Dermis microvascular lymphatic vessel endothelial cell (primary cell): ENCODE measurements around the gene IVD. TPM values are rescaled to one million over a fixed set of nuclear protein-coding genes. Genes with fewer than 3 reads are reported as not detected.

Source experiments
- DNase-seq, 2 donors: peaks; one replicate each; pipeline versions ENCODE4 v3.0.0 to v3.0.0-alpha.2; 2010; ENCODE audit warnings: low read depth in 2 of 2
- total RNA-seq: library from RNA; depleted of rRNA; stranded (reverse); fragments of >200 nt; gene quantifications from 2 replicates; pipeline ENCODE4 v1.2.1, GENCODE V29; 2014

Gene IVD
- total RNA-seq, 1 donor from 2014 or later, result 30.3 TPM

DNA sequence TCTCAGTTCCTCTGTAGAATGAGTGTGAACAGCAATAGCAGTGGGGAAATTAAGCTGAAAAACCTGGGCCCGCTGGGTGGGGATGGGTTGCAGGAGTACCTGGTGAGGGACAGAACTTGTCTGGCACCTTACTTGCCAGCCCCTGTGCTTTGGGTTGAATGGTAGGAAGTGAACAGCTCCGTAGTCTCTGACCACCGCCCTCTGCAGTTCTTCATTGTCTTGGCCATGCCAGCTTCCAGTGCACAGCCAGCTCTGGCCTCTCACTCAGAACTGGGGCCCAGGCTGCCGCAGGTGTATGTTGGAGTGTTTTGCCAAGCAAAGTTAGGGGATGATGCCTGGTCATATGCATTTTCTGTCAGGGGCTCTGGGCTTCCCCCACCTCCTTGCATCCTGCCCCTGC is 51.1 kb downstream of the IVD start:
- DNase-seq, result no peak

GRCh38 chr15:40458495-40459371 is 53.1 kb downstream of the IVD start:
- DNase-seq, result no peak

DNA sequence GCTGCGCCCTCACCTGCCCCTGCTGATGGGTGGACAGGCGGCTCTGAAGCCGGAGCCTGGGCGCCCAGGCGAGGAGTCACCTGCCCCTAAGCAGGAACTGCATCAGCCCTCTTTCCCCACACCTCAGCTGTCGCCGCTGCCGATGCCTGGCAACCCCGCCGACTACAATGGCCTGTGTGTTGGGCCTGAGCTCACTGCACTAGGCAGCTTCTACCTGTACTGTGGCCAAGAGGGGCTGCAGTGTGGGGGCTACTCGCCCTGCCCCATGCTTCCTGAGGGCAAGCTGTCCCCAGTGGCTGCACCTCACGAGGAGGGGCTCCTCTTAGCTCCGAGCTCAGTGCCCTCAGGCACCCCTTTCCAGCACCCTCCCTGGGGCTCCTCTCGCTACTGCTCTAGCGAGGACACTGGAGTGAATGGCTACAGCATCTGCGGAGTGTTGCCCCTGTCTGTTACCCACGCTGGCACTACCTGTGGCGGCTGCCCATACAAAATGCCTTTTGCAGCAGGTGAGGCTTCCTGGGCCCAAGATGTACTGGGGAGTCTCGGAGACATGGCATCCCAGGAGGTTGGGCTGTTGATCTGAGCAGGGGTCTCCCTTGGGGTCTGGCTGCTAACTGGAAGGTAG is 53.9 kb downstream of the IVD start:
- no peak for DNase-seq

GRCh38 chr15:40460404-40460803 is 54.8 kb downstream of the IVD start:
- DNase-seq, result no peak

DNA sequence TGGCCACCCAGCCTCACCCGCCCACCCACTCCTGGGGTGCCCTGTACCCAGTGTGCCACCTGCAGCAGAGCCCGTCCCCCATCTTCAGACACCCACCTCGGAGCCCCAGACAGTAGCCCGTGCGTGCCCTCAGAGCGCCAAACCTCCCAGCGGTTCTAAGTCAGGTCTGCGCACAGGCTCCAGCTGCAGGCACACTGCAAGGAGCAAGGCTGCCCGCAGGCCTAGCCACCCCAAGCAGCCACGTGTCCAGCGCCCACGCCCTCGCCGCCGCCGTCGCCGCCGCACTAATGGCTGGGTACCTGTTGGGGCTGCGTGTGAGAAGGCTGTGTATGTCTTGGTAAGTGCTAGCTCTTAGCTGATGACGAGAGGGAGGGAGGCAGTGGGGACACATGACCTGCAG is 56.4 kb downstream of the IVD start:
- no peak for DNase-seq

GRCh38 chr15:40463279-40463678 is 57.7 kb downstream of the IVD start:
- no peak for DNase-seq

GRCh38 chr15:40463886-40464545 is 58.4 kb downstream of the IVD start:
- no peak for DNase-seq

- no peak for DNase-seq
These were observed 59.1 kb downstream of the IVD start for GRCh38 chr15:40464595-40465185.

GRCh38 chr15:40465939-40466338 is 60.3 kb downstream of the IVD start:
- DNase-seq, result no peak

DNA sequence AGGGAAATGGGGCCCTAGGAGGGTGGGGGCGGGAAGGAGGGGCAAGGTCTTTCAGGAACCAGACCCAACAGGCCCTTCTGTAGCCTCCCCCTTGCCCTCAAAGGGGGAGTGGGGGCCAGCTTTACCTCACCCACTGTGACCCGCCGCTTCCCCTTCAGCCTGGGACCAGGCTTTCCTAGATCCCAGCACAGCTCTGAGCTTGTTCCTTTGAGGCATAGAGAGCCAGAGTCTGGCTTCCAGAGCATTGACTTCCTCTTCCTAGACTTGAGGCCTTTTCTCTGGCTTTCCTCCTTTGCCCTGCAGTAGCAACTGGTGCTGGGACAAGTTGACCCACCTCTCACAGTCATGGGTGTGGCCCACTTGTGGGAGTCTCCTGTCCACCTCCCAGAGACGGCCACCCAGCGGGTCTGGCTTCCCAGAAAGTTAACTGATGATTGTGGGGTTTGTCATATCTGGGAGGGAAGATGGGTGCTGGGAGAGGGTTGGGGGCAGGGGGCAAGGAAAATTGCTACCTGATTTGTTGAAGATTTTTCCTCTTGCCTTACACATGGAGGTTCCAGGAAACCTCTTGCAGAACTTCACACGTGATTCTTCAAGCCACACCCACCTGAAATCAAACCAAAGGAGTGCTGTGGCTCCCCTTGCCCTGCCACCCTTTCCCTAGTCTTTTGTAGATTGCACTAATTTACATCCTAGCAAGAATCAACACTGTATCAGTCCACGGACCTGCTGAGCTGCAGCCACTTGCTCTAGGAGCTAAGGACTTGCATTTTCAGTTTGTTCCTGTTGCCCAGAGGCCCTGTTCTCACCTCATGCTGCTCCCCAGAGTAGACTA is 61.0 kb downstream of the IVD start:
- no peak for DNase-seq

DNA sequence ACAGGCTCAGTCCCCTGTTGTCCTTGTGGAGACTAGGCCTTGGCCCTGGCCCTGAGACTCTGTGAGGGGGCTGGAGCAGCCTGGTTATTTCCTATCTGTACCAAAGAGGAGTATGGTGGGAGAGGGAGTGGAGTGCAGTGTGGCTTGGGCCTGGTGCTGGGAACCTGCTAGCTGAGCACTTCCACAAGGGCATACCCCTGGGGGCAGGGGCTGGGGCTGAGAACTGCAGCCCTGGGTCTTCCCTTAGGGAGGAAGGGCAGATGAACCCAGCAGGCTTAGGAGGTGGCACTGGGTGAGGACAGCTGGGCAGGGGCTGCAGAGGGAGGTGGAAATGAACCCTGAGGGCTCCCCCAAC is 61.6 kb downstream of the IVD start:
- no peak for DNase-seq

DNA sequence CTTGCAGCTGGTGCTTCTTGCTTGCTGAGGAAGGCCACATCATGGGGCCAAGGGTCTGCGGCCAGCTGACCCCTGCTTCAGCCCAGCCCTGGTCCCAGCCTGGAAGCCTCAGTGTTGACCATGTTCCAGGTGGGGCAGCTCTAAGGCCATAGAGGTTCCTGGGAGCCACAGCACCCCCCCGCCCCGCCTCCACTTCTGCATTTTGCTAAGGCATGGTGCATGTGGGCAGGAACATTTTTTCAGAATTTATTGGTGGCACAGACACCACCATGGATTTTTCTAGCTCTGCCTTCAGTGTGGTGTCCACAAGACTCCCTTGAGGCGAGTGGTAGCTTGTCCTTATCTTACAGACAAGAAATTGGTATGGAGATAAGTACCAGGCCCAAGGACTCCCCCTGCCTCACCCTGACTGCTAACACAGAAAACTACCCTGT is 63.3 kb downstream of the IVD start:
- no peak for DNase-seq

DNA sequence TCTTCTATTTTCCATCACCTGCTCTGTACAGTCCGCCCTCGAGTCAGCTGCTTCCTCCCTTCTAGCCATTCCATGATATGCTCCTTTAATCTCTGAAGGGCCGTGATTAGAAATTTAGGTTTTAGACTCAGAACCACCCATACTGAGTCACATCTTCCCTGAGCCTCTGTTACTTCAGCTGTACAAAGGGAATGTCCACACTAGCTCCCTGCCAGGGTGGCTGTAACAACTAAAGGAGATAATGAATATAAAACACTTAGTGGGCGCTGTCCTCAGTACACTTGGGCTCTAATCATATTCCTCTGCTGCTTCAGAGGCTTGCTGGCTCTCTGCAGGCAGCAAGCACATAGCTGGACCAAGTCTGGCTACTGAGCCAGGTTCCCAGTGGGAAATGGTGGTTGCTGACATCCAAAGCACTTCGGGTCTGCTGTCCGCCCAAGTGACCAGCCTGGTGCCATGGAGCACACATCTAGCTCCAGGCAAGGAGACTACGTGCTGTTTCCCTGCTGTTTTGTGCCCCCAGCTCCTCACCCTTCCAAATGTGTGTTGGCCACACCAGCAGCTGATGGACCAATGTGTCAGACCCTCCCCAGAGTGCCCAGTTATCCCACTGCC is 64.3 kb downstream of the IVD start:
- no peak for DNase-seq

- DNase-seq, result peak; percentile 48 to 54
These were observed 65.0 kb downstream of the IVD start, which contains the start of gene CHST14 for GRCh38 chr15:40470423-40471104. Gene CHST14 (plus strand): TSS chr15:40470984. CDS start chr15:40471214, 230 bp downstream.

Other genes with a start within 250 kb of the IVD start
- 8.5 and 20.2 TPM in 2 replicates for gene BUB1B, start 244.7 kb upstream of the IVD start, total RNA-seq
- gene PAK6, start 166.7 kb upstream of the IVD start, total RNA-seq, result not detected in 2 replicates
- gene ANKRD63, start 122.7 kb upstream of the IVD start, total RNA-seq, result not detected in 2 replicates
- under 0.01 TPM in 1 of 2 replicates, not detected in the other for gene PLCB2, start 97.9 kb upstream of the IVD start, total RNA-seq
- 9.0 and 17.8 TPM in 2 replicates for gene INAFM2, start 82.1 kb upstream of the IVD start, total RNA-seq
- gene CCDC9B, start 64.9 kb upstream of the IVD start, total RNA-seq, result 6.5 and 13.3 TPM in 2 replicates
- gene PHGR1, start 54.8 kb upstream of the IVD start, total RNA-seq, result not detected in 2 replicates
- gene DISP2, start 47.6 kb upstream of the IVD start, total RNA-seq, result under 0.01 and 0.13 TPM in 2 replicates
- 23.9 and 26.4 TPM in 2 replicates for gene KNSTRN, start 23.1 kb upstream of the IVD start, total RNA-seq
- 5.5 and 9.4 TPM in 2 replicates for gene BAHD1, start 35.2 kb downstream of the IVD start, total RNA-seq
- gene CHST14, start 65.2 kb downstream of the IVD start, total RNA-seq, result 5.9 and 8.9 TPM in 2 replicates
- gene CCDC32, start 159.2 kb downstream of the IVD start, total RNA-seq, result 16.9 and 19.7 TPM in 2 replicates
- gene RPUSD2, start 163.5 kb downstream of the IVD start, total RNA-seq, result 9.9 and 11.1 TPM in 2 replicates
- 5.1 and 14.2 TPM in 2 replicates for gene KNL1, start 188.5 kb downstream of the IVD start, total RNA-seq